Measurements from ENCODE around the gene SKOR1.
A peak's percentile ranks its signal among the peaks of the same experiment; 100 is the strongest.

SKOR1 gene

DNA sequence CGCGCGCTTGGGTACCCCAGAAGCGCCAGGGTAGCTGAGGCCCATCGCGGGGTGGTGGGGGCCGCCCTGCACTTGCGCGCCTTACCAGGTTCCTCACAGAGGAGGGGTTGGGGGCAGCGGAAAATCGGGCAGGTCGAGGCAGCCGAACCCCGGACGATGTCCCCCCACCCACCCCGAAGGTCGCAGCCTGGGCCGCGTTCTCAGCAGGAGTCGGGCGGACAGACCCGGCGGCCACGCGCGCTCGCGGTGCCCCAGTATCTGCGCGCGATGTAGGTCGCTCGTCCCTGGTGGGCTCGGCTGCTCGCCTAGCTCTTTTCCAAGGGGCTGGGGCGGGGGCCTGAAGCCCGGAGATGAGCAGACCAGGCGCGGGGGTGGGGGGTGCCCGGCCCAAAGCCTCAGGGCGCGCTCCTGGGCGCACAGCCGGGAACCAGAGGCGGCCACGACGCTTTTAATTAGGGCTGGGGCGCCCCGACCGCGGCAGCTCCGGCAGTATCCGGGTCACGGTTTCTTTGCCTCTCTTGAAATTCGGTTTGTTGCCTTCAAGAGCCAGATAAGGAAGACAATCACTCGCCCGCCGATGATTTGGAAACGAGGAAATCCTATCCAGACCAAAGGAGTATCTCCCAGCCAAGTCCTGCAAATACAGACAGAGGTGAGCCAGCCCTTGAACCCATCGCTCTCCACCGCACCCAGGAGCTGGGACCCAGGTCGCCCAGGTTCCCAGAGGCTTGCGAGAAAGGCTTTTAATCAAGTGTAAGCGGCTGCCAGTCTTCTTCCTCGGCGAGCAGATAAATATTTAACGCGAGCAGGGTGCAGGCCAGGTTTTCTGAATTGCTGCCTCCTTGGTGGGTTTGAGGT is 4.6 kb downstream of the SKOR1 start:
- no peak overlapping the region for H3K27ac Mint-ChIP-seq
- peaks cover 54% of the 10 kb centered on the region for H3K4me1 Mint-ChIP-seq (ENCODE audit: low read depth)
- peaks cover 80% of the 10 kb centered on the region for H3K27me3 Mint-ChIP-seq
- H3K9me3 Mint-ChIP-seq = no peaks in the 10 kb centered on the region
- no peak overlapping the region for H3K4me3 Mint-ChIP-seq
- no peak for DNase-seq
- H3K36me3 Mint-ChIP-seq (ENCODE audit: low read depth) = no peaks in the 10 kb centered on the region

DNA sequence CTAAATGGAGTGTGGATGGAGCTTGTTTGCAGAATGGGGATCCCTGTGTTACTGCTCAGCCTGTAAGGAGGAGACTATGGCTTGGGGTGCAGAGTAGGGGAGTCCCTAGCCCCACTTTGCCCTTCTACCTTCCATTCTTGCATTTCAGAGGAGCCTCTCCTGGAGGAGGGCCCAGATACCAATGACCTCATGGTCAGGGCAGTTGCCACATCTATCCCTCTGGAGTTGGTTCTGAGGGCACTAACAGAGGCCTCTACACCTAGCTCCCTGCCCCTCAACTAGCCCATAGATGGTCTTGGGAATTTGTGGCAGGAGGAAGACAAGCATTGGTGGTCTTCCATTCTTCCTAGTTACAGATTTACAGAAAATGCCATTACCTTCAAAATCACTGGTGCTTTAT is 6.1 kb downstream of the SKOR1 start:
- no peak for DNase-seq
- no peaks in the 10 kb centered on the region for H3K36me3 Mint-ChIP-seq (ENCODE audit: low read depth)
- H3K9me3 Mint-ChIP-seq = no peaks in the 10 kb centered on the region
- H3K27ac Mint-ChIP-seq = no peak overlapping the region
- peaks cover 54% of the 10 kb centered on the region for H3K4me1 Mint-ChIP-seq (ENCODE audit: low read depth)
- peaks cover 81% of the 10 kb centered on the region for H3K27me3 Mint-ChIP-seq
- H3K4me3 Mint-ChIP-seq = no peak overlapping the region

DNA sequence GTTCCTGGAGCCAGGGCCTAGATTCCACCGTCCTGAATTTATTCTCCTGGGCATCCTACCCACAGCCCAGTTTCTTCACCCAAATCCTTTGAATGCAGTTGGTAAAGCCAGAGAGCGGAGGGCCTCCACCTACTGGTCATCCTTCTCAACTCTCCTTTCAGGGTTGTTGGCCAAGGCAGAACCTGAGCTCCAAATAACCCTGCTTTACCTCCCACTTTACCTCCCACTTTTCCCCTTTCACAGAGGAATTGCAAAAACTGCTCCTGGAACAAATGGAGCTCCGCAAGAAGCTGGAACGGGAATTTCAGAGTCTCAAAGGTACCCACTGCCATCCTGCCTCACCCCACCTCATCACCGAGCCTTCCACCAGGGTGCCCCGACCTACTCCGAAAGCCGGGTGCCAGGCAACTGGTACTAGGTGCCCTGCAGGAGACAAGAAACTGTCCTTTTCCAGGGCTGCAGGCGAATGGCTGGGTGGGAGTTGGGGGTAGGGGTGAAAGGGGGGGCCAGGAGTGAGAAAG is 6.8 kb downstream of the SKOR1 start:
- no peak for DNase-seq
- Mint-ChIP-seq H3K27me3 (peaks cover 81% of the 10 kb centered on the region), H3K36me3 (ENCODE audit: low read depth) (no peaks in the 10 kb centered on the region), H3K9me3 (no peaks in the 10 kb centered on the region), H3K4me3 (no peak overlapping the region), H3K27ac (no peak overlapping the region), H3K4me1 (ENCODE audit: low read depth) (peaks cover 54% of the 10 kb centered on the region)

DNA sequence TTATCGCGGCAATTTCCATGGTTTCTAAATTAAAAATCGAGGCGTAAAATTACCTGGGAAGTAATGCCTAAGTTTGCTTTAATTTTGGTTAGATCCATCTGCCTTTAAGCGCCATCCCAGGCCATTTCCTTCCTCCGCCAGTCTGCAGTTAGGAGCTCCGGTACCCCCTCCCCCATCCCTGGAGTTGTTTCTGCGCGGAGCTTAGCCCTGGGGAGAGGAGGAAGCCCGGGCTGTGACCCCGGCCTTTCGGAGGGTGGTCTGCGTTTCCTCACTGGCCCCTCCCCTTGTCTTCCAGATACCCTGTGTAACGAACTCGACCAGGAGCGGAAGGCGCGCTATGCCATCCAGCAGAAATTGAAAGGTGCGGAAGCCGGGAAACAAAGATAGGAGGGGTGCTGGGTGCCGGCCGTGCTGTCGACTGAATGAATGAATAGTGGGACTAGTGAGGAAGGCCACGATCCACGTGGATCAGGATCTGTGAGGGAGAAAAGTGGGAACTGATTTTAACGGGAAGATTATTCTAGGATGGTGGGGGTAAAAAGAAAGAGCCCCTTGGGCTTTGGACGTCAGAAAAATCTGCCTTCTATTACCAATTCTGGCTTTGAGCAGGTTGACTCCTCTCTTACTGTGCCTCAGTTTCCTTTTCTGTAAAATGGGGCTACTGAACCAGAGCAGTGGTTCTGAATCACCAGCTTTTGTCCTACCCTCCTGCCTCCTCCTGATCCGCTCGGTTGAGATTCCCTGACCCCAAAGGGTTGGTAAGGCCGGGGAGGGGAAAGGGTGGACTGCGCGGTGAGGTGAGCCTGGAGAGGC is 7.8 kb downstream of the SKOR1 start:
- peaks cover 54% of the 10 kb centered on the region for H3K4me1 Mint-ChIP-seq (ENCODE audit: low read depth)
- H3K27ac Mint-ChIP-seq = no peak overlapping the region
- H3K4me3 Mint-ChIP-seq = peak overlapping the region; percentile 62
- no peaks in the 10 kb centered on the region for H3K9me3 Mint-ChIP-seq
- H3K27me3 Mint-ChIP-seq = peaks cover 83% of the 10 kb centered on the region
- H3K36me3 Mint-ChIP-seq (ENCODE audit: low read depth) = no peaks in the 10 kb centered on the region
- DNase-seq = no peak

DNA sequence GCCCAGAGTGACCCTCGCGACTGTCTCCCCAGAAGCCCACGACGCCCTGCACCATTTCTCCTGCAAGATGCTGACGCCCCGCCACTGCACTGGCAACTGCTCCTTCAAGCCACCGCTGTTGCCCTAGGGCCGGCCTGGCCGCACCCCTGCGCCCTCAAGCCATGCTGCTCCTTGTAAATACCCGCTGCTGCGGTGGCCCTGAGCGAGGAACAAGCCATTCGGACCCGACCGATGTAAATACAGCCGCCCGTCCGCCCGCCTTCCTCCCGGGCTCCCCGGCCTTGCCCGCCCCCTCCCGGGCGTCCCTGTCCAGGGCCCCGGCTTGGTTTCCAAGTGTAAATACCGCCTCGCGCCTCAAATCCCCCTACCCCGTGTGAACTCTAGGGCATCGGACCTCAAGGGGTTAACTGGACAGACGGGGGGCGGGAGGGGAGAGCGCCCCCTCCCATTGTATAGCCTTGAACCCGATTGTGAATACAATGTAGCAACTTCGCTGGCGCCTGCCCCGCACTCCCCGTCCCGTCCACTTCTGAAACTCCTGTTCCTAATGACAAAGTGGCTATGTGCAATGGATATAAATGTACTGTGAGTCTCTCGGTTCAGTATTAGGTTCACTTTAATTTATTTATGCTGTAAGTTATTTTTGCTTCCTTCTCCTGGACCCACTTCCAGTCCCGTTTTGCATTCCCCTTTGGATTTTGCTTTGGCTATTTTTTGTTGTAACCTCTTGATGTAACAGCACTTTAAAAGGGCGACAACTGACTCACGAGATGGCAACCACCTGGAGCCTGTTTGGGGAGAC is 8.6 kb downstream of the SKOR1 start:
- peaks cover 75% of the 10 kb centered on the region for H3K27me3 Mint-ChIP-seq
- no peaks in the 10 kb centered on the region for H3K9me3 Mint-ChIP-seq
- H3K27ac Mint-ChIP-seq = no peak overlapping the region
- peak overlapping the region; percentile 62 for H3K4me3 Mint-ChIP-seq
- peaks cover 53% of the 10 kb centered on the region for H3K4me1 Mint-ChIP-seq (ENCODE audit: low read depth)
- no peaks in the 10 kb centered on the region for H3K36me3 Mint-ChIP-seq (ENCODE audit: low read depth)
- DNase-seq = peak; percentile 58

DNA sequence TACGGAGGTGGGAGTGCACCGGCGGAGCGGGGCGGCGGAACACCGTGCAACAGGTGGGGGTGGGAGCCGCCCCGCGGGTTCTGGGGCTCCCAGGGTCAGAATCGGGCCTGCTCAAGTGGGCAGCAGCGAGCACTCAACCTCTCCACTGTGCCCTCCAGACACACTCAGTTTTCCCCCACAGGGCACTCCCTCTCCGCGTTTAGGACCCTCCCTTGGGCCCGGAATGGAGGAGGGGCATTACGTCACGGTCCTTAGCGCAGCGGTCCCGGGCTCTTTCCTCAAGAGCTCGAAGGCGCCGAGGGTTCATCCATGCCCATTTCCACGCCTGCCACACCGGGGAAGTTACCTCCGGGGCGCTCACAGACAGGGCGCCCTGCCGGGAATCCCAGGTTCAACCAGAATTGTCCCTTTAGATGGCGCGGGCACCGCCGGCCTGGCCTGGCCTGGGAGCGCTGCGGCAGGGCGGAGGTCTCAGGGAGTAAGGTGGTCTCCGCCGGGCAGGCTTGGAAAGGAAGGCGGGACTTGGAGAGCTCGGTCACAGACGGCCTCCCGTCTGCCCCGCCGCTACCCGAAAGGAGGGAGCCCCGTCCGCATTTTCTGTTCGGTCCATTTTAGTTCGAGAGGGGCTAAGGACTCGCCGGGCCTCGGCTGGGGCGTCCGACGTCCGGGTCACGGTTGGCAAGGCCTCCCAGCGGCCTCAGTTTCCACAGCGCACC is 9.4 kb downstream of the SKOR1 start:
- peak; percentile 50 for DNase-seq
- no peaks in the 10 kb centered on the region for H3K9me3 Mint-ChIP-seq
- peaks cover 54% of the 10 kb centered on the region for H3K4me1 Mint-ChIP-seq (ENCODE audit: low read depth)
- no peak overlapping the region for H3K27ac Mint-ChIP-seq
- H3K4me3 Mint-ChIP-seq = peak overlapping the region; percentile 70
- no peaks in the 10 kb centered on the region for H3K36me3 Mint-ChIP-seq (ENCODE audit: low read depth)
- peaks cover 69% of the 10 kb centered on the region for H3K27me3 Mint-ChIP-seq

DNA sequence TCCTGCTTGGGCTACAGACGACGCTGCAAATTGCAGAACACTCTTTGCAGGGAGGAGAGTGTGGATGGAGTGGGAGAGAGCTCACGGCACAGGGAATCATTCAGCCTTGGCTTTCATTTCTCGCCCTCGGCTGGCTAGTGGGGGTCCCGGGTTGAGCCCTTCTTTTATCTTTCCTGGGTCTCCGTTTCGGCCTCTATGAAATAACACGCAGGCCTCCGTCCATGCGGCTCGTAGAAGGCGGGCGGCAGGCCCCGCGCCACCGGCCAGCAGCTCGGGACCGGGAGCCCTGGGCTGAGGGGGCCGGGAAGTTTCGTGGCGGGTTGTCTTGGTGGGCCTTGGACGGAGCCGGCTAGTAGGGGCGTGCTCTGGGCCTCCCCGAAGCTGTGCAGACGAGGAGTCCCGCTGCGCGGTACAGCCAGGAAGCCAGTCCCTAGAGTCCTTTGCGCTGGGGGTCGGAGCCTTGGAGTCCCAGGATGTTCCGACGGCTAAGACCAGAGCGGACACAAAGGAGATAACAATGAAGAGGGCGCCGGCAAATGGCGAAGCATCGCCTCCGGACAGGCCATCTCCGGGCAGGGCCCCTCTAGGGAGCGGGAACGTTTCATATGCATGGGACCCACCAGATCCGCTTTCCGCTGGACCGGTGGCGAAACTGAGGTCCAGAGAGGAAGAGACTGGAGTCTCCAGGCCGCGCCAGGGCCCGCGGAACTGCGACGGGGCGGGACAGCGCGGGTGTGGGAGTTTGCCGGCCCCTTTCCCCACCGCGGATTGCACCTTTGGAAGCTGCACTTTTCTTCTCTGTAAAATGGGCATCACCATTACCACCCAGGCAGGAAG is 10.2 kb downstream of the SKOR1 start:
- Mint-ChIP-seq H3K27ac (no peak overlapping the region), H3K27me3 (peaks cover 64% of the 10 kb centered on the region), H3K4me1 (ENCODE audit: low read depth) (peaks cover 53% of the 10 kb centered on the region), H3K9me3 (no peaks in the 10 kb centered on the region), H3K4me3 (peak overlapping the region; percentile 70), H3K36me3 (ENCODE audit: low read depth) (no peaks in the 10 kb centered on the region)
- peak; percentile 58 for DNase-seq

DNA sequence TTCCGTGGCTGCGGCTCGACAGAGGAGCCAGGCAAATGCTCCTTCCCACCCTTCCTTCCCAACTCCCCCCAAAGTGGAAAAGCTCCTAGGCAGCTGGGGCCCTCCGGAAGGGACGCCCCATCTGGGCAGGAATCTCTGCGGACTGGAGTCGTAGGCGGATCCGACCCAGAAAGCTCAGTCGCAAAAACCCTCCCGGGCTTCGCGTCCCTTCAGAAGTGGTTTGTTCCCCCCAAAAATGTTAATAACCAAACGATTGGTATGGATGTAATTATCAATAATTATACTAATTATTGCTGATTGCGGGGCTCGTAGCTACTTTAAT is 10.8 kb downstream of the SKOR1 start:
- Mint-ChIP-seq H3K36me3 (ENCODE audit: low read depth) (no peaks in the 10 kb centered on the region), H3K4me3 (peak overlapping the region; percentile 70), H3K9me3 (no peaks in the 10 kb centered on the region), H3K27ac (no peak overlapping the region), H3K27me3 (peaks cover 58% of the 10 kb centered on the region), H3K4me1 (ENCODE audit: low read depth) (peaks cover 59% of the 10 kb centered on the region)
- DNase-seq = no peak

DNA sequence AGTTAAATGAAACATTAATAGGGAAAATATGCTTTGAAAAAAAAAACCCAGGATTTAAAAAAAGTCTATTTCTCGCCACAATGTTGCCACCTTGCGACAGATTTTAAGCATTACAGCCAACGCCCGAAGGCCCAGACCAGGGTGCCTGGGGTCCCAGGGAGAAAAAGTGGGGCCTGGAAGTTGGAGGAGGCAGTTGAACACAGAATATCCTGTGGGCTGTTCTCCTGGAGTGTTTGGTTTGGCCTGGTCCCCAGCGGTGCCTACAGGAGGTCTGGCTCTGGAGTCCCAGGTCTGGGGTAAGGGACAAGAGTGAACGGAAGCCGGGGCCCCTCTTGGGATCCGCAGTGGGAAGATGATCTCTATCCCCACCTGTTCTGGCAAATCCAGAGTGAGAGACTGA is 11.2 kb downstream of the SKOR1 start:
- H3K36me3 Mint-ChIP-seq (ENCODE audit: low read depth) = no peaks in the 10 kb centered on the region
- H3K4me3 Mint-ChIP-seq = peak overlapping the region; percentile 70
- peaks cover 63% of the 10 kb centered on the region for H3K4me1 Mint-ChIP-seq (ENCODE audit: low read depth)
- H3K9me3 Mint-ChIP-seq = no peaks in the 10 kb centered on the region
- H3K27me3 Mint-ChIP-seq = peaks cover 55% of the 10 kb centered on the region
- DNase-seq = peak; percentile 68
- H3K27ac Mint-ChIP-seq = no peak overlapping the region

DNA sequence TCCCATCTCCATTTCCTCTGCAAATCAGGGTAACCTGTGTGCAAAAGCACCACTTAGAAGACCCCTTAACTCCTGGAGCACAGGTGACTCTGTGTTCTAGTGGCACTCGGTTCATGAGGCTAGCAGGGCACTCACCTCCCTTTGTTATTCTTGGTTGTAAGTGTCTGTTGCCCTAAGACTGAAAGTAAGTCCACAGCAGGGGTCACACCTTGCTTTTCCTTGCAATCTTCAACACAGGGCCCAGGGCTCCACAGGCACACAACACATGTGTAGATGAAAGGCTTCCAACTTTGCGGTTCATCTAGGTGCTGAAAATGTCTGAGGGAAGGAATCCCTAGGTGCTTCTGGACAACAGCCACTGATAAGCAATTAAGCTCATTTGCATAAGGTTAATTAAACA is 11.6 kb downstream of the SKOR1 start:
- Mint-ChIP-seq H3K27me3 (peaks cover 50% of the 10 kb centered on the region), H3K4me3 (no peak overlapping the region), H3K9me3 (no peaks in the 10 kb centered on the region), H3K4me1 (ENCODE audit: low read depth) (peaks cover 64% of the 10 kb centered on the region), H3K27ac (no peak overlapping the region), H3K36me3 (ENCODE audit: low read depth) (no peaks in the 10 kb centered on the region)
- no peak for DNase-seq

DNA sequence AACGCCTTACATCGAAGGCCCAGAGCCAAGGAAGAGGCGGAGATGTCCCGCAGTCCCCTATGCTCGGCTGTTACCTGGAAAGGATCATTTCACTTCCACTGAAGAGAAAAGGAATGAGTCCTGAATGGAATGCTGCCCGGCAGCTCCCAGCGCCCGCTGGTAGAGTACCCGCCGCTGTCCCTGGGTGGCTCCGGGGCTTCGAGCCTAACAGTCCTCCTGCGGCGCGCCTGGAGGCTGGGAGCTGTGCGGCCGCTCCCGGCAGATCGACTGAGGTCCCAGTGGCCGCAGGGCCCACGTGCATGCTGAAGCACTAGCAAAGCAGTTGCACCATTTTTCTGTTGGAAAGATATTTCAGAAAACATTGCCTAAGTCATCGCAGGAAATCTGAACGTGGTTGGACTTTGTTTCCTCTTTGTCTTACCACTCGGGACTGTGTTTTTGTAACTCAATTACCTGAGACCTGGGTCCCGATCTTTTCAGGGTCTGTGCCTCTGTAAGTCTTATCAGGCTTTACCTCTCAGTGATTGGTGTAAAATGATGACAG is 13.6 kb downstream of the SKOR1 start:
- no peaks in the 10 kb centered on the region for H3K36me3 Mint-ChIP-seq (ENCODE audit: low read depth)
- peak overlapping the region; percentile 83 for H3K4me3 Mint-ChIP-seq
- peaks cover 53% of the 10 kb centered on the region for H3K4me1 Mint-ChIP-seq (ENCODE audit: low read depth)
- DNase-seq = no peak
- no peak overlapping the region for H3K27ac Mint-ChIP-seq
- H3K9me3 Mint-ChIP-seq = no peaks in the 10 kb centered on the region
- peaks cover 32% of the 10 kb centered on the region for H3K27me3 Mint-ChIP-seq

DNA sequence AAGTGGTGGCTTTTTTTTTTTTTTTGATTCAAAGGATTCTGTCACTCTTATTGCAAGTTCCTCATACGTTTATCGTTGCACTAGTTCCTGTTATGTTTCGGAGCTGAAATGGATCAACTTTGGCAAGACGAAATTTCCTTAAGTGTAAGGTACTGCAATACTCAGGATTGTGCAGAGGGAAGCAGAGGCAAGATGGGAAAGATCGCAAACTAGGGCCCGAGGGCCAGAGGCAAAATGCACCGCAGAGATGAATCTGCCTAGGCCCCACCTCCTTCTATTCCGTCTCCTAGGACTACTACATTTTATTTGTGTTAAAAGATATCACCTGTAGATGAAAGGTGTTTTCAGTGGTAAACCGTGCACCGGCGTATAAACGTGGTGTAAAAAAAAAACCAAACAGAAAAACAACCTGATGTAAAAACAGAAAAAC is 14.2 kb downstream of the SKOR1 start:
- peak overlapping the region; percentile 98 for H3K27ac Mint-ChIP-seq
- peak; percentile 61 for DNase-seq
- H3K9me3 Mint-ChIP-seq = no peaks in the 10 kb centered on the region
- H3K4me3 Mint-ChIP-seq = peak overlapping the region; percentile 83
- H3K36me3 Mint-ChIP-seq (ENCODE audit: low read depth) = no peaks in the 10 kb centered on the region
- H3K27me3 Mint-ChIP-seq = peaks cover 25% of the 10 kb centered on the region
- peaks cover 47% of the 10 kb centered on the region for H3K4me1 Mint-ChIP-seq (ENCODE audit: low read depth)

All from activated T-cell treated with anti-CD3 and anti-CD28 coated beads, Interleukin-2, amount 50 U/mL, for 24 hours (primary cell).